Astrocyte (in vitro differentiated cells and primary cell): ENCODE data around the gene DUS2. TPM values are rescaled to one million over a fixed set of nuclear protein-coding genes. Genes with fewer than 3 reads are reported as not detected.

Experiments used
- DNase-seq: peaks from one replicate; pipeline ENCODE4 v3.0.0-alpha.2; 2010; ENCODE audit warnings: low read depth
- FAIRE-seq: peaks from 2 replicates; lab custom pipeline; 2011; peaks lifted over from hg19 to GRCh38; lab: Jason Lieb, UNC
- H2AFZ ChIP-seq: 2 replicates; pipeline ENCODE4 v1.6.0; 2012; ENCODE audit warnings: low read depth, low read length, inconsistent platforms
- H3K27ac ChIP-seq: 2 replicates; pipeline ENCODE4 v1.5.1; 2011; ENCODE audit warnings: low read depth, low read length, inconsistent platforms
- H3K27me3 ChIP-seq: 2 replicates; pipeline ENCODE4 v1.6.0; 2011; ENCODE audit warnings: low read length, inconsistent platforms; ENCODE audit not compliant: insufficient read depth
- H3K36me3 ChIP-seq: 2 replicates; pipeline ENCODE4 v1.5.1; 2011; ENCODE audit warnings: low read length, inconsistent platforms; ENCODE audit not compliant: insufficient read depth
- H3K4me1 ChIP-seq: 2 replicates; pipeline ENCODE4 v1.5.1; 2011; ENCODE audit warnings: low read length, inconsistent platforms; ENCODE audit not compliant: insufficient read depth
- H3K4me2 ChIP-seq: 2 replicates; pipeline ENCODE4 v1.6.0; 2012; ENCODE audit warnings: low read length, inconsistent platforms
- H3K4me3 ChIP-seq: 2 replicates; pipeline ENCODE4 v1.5.1; 2011; ENCODE audit warnings: low read depth, mild to moderate bottlenecking, low read length, inconsistent platforms; ENCODE audit not compliant: insufficient read depth
- H3K79me2 ChIP-seq: 2 replicates; pipeline ENCODE4 v1.6.0; 2012; ENCODE audit warnings: mild to moderate bottlenecking, low read length, inconsistent platforms; ENCODE audit not compliant: insufficient read depth
- H3K9ac ChIP-seq: 2 replicates; pipeline ENCODE4 v1.6.0; 2012; ENCODE audit warnings: mild to moderate bottlenecking, low read length, inconsistent platforms
- H3K9me3 ChIP-seq: 2 replicates; pipeline ENCODE4 v1.5.1; 2012; ENCODE audit warnings: low read depth, mild to moderate bottlenecking, low read length, inconsistent platforms; ENCODE audit not compliant: insufficient read depth
- H4K20me1 ChIP-seq: 2 replicates; pipeline ENCODE4 v1.6.0; 2012; ENCODE audit warnings: low read length, inconsistent platforms; ENCODE audit not compliant: insufficient read depth
- H3K27ac Mint-ChIP-seq: one replicate; pipeline ENCODE4 v1.8.0; 2021; ENCODE audit warnings: mild to moderate bottlenecking, mixed read lengths; ENCODE audit not compliant: unreplicated experiment
- H3K27me3 Mint-ChIP-seq: one replicate; pipeline ENCODE4 v1.8.0; 2021; ENCODE audit warnings: low read depth, mixed read lengths; ENCODE audit not compliant: unreplicated experiment
- H3K36me3 Mint-ChIP-seq: one replicate; pipeline ENCODE4 v1.8.0; 2021; ENCODE audit warnings: low read depth, mixed read lengths; ENCODE audit not compliant: unreplicated experiment
- H3K4me1 Mint-ChIP-seq: one replicate; pipeline ENCODE4 v1.8.0; 2021; ENCODE audit warnings: low read depth, mixed read lengths; ENCODE audit not compliant: unreplicated experiment
- H3K4me3 Mint-ChIP-seq: one replicate; pipeline ENCODE4 v1.8.0; 2021; ENCODE audit warnings: mild to moderate bottlenecking, moderate library complexity, mixed read lengths; ENCODE audit not compliant: unreplicated experiment
- H3K9me3 Mint-ChIP-seq: one replicate; pipeline ENCODE4 v1.8.0; 2021; ENCODE audit warnings: mild to moderate bottlenecking, mixed read lengths; ENCODE audit not compliant: unreplicated experiment
- CTCF ChIP-seq: IDR thresholded peaks from 2 replicates; pipeline ENCODE4 v1.5.1; 2011; ENCODE audit warnings: low read depth, mild to moderate bottlenecking, inconsistent platforms, low read length, moderate library complexity; ENCODE audit not compliant: insufficient read depth
- EZH2 ChIP-seq: IDR thresholded peaks from 2 replicates; pipeline ENCODE4 v1.6.1; 2012; ENCODE audit warnings: mild to moderate bottlenecking, low read length, inconsistent platforms; ENCODE audit not compliant: insufficient read depth
- total RNA-seq: library from RNA; stranded (reverse); gene quantifications from 2 replicates; pipeline ENCODE4 v1.2.1, GENCODE V29; 2021

The DUS2 gene
- total RNA-seq, 1 donor from 2014 or later: 14.9 TPM

- Mint-ChIP-seq H3K27ac (no peak overlapping the region), H3K4me1 (no peaks in the 10 kb centered on the region), H3K27me3 (peaks cover 9% of the 10 kb centered on the region), H3K36me3 (no peaks in the 10 kb centered on the region), H3K4me3 (no peak overlapping the region), H3K9me3 (no peaks in the 10 kb centered on the region)
- H3K4me1 ChIP-seq: no peaks in the 10 kb centered on the region
- H3K9ac ChIP-seq: no peak overlapping the region
- no peaks in the 10 kb centered on the region for H3K27me3 ChIP-seq
- TF ChIP-seq EZH2 (no peak), CTCF (no peak)
- FAIRE-seq (no peak), DNase-seq (no peak)
- no peaks in the 10 kb centered on the region for H3K9me3 ChIP-seq
- no peak overlapping the region for H3K4me2 ChIP-seq
- no peak overlapping the region for H3K27ac ChIP-seq
- H4K20me1 ChIP-seq: no peaks in the 10 kb centered on the region
- no peaks in the 10 kb centered on the region for H3K36me3 ChIP-seq
- H2AFZ ChIP-seq: no peak overlapping the region
- H3K79me2 ChIP-seq: no peaks in the 10 kb centered on the region
- no peak overlapping the region for H3K4me3 ChIP-seq
Observed at GRCh38 chr16:68013440-68013839, 9.6 kb upstream of the DUS2 start.

DNA sequence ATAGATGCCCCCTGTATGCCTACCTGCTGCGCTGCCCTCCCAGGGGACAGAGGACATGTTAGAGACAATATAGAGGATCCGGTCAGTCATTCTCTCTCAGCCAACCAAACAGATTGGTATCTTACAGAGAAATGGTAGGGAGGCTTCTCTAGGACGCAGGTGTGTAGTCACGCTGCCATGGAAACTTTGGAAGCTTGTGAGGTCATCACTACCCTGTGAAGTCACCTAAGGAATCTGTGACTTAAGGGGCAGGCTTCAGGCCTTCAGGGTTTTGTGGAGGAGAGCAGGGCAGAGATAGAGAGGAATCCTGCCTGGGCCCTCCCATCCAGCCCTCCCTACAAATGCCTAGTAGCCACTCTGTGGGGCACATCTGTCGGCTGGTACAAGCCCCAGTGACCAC, 7.4 kb upstream of the DUS2 start, which contains the start of gene DPEP2NB:
TSS of gene DPEP2NB (minus strand) at position 231 of the 400 bp plus-strand sequence. CDS start at position 90, 141 bp downstream.
- DNase-seq (no peak), FAIRE-seq (no peak)
- no peaks in the 10 kb centered on the region for H4K20me1 ChIP-seq
- Mint-ChIP-seq H3K36me3 (no peaks in the 10 kb centered on the region), H3K27ac (no peak within 1 kb of the TSS), H3K4me1 (no peaks in the 10 kb centered on the region), H3K4me3 (no peak within 1 kb of the TSS), H3K27me3 (peaks cover 8% of the 10 kb centered on the region), H3K9me3 (no peaks in the 10 kb centered on the region)
- H3K4me2 ChIP-seq: no peak within 1 kb of the TSS
- H3K27ac ChIP-seq: no peak within 1 kb of the TSS
- H3K9ac ChIP-seq: no peak within 1 kb of the TSS
- H2AFZ ChIP-seq: no peak within 1 kb of the TSS
- H3K27me3 ChIP-seq: no peaks in the 10 kb centered on the region
- no peaks in the 10 kb centered on the region for H3K4me1 ChIP-seq
- no peaks in the 10 kb centered on the region for H3K9me3 ChIP-seq
- no peaks in the 10 kb centered on the region for H3K79me2 ChIP-seq
- H3K4me3 ChIP-seq: no peak within 1 kb of the TSS
- no peak for TF ChIP-seq EZH2
- no peak for TF ChIP-seq CTCF
- no peaks in the 10 kb centered on the region for H3K36me3 ChIP-seq

- H2AFZ ChIP-seq: no peak overlapping the region
- FAIRE-seq (no peak), DNase-seq (no peak)
- TF ChIP-seq EZH2 (no peak), CTCF (no peak)
- H3K4me3 ChIP-seq: no peak overlapping the region
- peaks cover 17% of the 10 kb centered on the region for H3K4me1 ChIP-seq
- H4K20me1 ChIP-seq: peaks cover 9% of the 10 kb centered on the region
- Mint-ChIP-seq H3K27me3 (peaks cover 5% of the 10 kb centered on the region), H3K36me3 (no peaks in the 10 kb centered on the region), H3K4me1 (peaks cover 6% of the 10 kb centered on the region), H3K4me3 (no peak overlapping the region), H3K27ac (no peak overlapping the region), H3K9me3 (no peaks in the 10 kb centered on the region)
- H3K79me2 ChIP-seq: peaks cover 31% of the 10 kb centered on the region
- H3K36me3 ChIP-seq: no peaks in the 10 kb centered on the region
- no peaks in the 10 kb centered on the region for H3K9me3 ChIP-seq
- no peak overlapping the region for H3K9ac ChIP-seq
- no peak overlapping the region for H3K4me2 ChIP-seq
- no peak overlapping the region for H3K27ac ChIP-seq
- no peaks in the 10 kb centered on the region for H3K27me3 ChIP-seq
Observed at GRCh38 chr16:68019167-68019680, 3.9 kb upstream of the DUS2 start.
